OCI-LY1 (cell line): ENCODE results near the gene ATAD3C.

Experiments used
- H2AFZ ChIP-seq: fragments of 200-600 bp; sonication (generic), shearing (Covaris generic); 2 replicates; pipeline ENCODE4 v1.6.0; 2014; ENCODE audit warnings: antibody characterized with exemption, mild to moderate bottlenecking, low read length
- H3F3A ChIP-seq: fragments of 200-600 bp; sonication (generic), shearing (Covaris generic); 2 replicates; pipeline ENCODE4 v1.6.0; 2014; ENCODE audit warnings: mild to moderate bottlenecking, antibody characterized with exemption, low read length, moderate library complexity; ENCODE audit not compliant: insufficient read depth
- H3K27ac ChIP-seq: fragments of 200-600 bp; sonication (generic); 2 replicates; pipeline ENCODE4 v1.5.1; 2014; ENCODE audit warnings: low read length, mixed run types, mild to moderate bottlenecking, low read depth; ENCODE audit not compliant: poor library complexity, severe bottlenecking
- H3K27me3 ChIP-seq: fragments of 200-600 bp; sonication (generic); 2 replicates; pipeline ENCODE4 v1.6.0; 2014; ENCODE audit warnings: antibody characterized with exemption, mild to moderate bottlenecking, low read length, moderate library complexity; ENCODE audit not compliant: insufficient read depth
- H3K36me3 ChIP-seq: fragments of 200-600 bp; sonication (generic); 2 replicates; pipeline ENCODE4 v1.6.1; 2014; ENCODE audit warnings: mild to moderate bottlenecking, antibody characterized with exemption, low read length, moderate library complexity, mixed read lengths; ENCODE audit not compliant: insufficient read depth
- H3K4me1 ChIP-seq: fragments of 200-600 bp; sonication (generic); 2 replicates; pipeline ENCODE4 v1.5.1; 2014; ENCODE audit warnings: mild to moderate bottlenecking, low read length, moderate library complexity; ENCODE audit not compliant: insufficient read depth, severe bottlenecking
- H3K4me2 ChIP-seq: fragments of 200-600 bp; sonication (generic), shearing (Covaris generic); 2 replicates; pipeline ENCODE4 v1.6.1; 2014; ENCODE audit warnings: low read length
- H3K4me3 ChIP-seq: fragments of 200-600 bp; sonication (generic); 2 replicates; pipeline ENCODE4 v1.5.1; 2014; ENCODE audit warnings: low read length, low read depth, mild to moderate bottlenecking, mixed read lengths; ENCODE audit not compliant: poor library complexity, severe bottlenecking
- H3K79me2 ChIP-seq: fragments of 200-600 bp; shearing (Covaris generic); 2 replicates; pipeline ENCODE4 v1.6.1; 2016; ENCODE audit warnings: mixed run types, low read length, mixed read lengths; ENCODE audit not compliant: insufficient read depth
- H3K9ac ChIP-seq: fragments of 200-600 bp; sonication (generic), shearing (Covaris generic); 2 replicates; pipeline ENCODE4 v1.6.1; 2014; ENCODE audit warnings: mild to moderate bottlenecking, low read length, mixed read lengths
- H3K9me2 ChIP-seq: fragments of 200-600 bp; sonication (generic), shearing (Covaris generic); 2 replicates; pipeline ENCODE4 v1.6.1; 2014; ENCODE audit warnings: low read depth, mild to moderate bottlenecking, low read length, mixed read lengths
- H3K9me3 ChIP-seq: fragments of 200-600 bp; shearing (Covaris generic); 2 replicates; pipeline ENCODE4 v1.6.1; 2014; ENCODE audit warnings: low read length, mixed read lengths
- H4K20me1 ChIP-seq: fragments of 200-600 bp; sonication (generic), shearing (Covaris generic); 2 replicates; pipeline ENCODE4 v1.6.0; 2016; ENCODE audit warnings: mild to moderate bottlenecking, low read length; ENCODE audit not compliant: insufficient read depth
- EZH2 ChIP-seq: fragments of 200-600 bp; sonication (generic), shearing (Covaris generic); IDR thresholded peaks from 2 replicates; pipeline ENCODE4 v1.8.0; 2017; ENCODE audit warnings: borderline replicate concordance, mixed run types, mild to moderate bottlenecking, antibody characterized with exemption, low read length, moderate library complexity, mixed read lengths
- TF ChIP-seq, protein P1 (sequence below): fragments of 200-600 bp; sonication (generic), shearing (Covaris generic); IDR thresholded peaks from 2 replicates; pipeline ENCODE4 v1.5.1; 2017; ENCODE audit warnings: mild to moderate bottlenecking, antibody characterized with exemption, low read length, moderate library complexity, mixed read lengths

Gene ATAD3C

DNA sequence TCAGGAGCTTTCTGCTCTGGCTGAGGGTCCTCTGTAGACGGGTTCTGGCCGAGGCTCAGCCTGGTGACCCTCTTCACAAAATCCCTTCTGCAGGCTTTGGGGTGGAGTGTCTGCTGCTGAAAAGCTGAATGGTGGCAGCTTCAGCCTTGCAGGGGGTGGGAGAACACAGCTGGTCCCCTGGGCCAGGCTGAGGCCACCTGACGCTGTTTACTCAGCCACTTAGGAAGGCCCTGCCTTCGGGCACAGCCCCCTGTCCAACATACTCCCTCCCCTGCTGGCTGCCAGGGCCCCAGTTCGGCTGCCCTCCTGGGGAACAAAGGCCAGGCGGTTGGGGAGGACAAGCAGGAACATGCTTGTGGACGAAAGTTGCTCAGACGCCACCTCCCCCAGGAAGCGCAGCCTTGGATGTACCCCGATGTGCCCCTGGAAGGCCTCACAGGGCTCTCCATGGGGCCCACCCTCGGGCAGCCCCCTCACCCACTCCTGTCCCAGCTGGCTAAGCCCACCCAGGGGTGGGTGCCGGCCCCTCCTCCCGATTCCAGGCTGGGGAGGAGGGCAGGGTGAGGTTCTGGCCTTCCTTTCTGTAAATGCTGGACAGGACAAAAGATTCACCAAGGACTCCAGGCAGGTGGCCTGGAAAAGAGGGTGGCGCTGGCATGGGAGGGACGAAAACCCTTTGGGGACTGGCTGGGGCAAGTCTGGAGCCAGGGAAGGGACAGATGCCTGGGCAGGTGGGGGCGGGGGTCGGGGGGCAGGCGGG, 28.2 kb upstream of the ATAD3C start, which contains the start of gene ANKRD65:
ANKRD65 (minus strand) TSS at position 130 of the 760 bp plus-strand sequence. CDS start 271 bp downstream, outside the sequence.
- H3K36me3 ChIP-seq, result no peaks in the 10 kb centered on the region
- H3K27ac ChIP-seq, result no peak within 1 kb of the TSS
- H3K79me2 ChIP-seq, result no peaks in the 10 kb centered on the region
- 0 out of 2 replicates have a peak, but pooled peaks cover 10% of the 10 kb centered on the region for H3K27me3 ChIP-seq
- H3K9me2 ChIP-seq, result no peaks in the 10 kb centered on the region
- TF ChIP-seq EZH2, result no peak
- TF ChIP-seq, protein P1, sequence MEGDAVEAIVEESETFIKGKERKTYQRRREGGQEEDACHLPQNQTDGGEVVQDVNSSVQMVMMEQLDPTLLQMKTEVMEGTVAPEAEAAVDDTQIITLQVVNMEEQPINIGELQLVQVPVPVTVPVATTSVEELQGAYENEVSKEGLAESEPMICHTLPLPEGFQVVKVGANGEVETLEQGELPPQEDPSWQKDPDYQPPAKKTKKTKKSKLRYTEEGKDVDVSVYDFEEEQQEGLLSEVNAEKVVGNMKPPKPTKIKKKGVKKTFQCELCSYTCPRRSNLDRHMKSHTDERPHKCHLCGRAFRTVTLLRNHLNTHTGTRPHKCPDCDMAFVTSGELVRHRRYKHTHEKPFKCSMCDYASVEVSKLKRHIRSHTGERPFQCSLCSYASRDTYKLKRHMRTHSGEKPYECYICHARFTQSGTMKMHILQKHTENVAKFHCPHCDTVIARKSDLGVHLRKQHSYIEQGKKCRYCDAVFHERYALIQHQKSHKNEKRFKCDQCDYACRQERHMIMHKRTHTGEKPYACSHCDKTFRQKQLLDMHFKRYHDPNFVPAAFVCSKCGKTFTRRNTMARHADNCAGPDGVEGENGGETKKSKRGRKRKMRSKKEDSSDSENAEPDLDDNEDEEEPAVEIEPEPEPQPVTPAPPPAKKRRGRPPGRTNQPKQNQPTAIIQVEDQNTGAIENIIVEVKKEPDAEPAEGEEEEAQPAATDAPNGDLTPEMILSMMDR, result no peak
- no peaks in the 10 kb centered on the region for H3K9me3 ChIP-seq
- no peak within 1 kb of the TSS for H3K4me3 ChIP-seq
- no peak within 1 kb of the TSS for H3K4me2 ChIP-seq
- peaks cover 5% of the 10 kb centered on the region for H3K4me1 ChIP-seq
- no peaks in the 10 kb centered on the region for H3F3A ChIP-seq
- no peak within 1 kb of the TSS for H3K9ac ChIP-seq
- no peak within 1 kb of the TSS for H2AFZ ChIP-seq
- H4K20me1 ChIP-seq, result no peaks in the 10 kb centered on the region

DNA sequence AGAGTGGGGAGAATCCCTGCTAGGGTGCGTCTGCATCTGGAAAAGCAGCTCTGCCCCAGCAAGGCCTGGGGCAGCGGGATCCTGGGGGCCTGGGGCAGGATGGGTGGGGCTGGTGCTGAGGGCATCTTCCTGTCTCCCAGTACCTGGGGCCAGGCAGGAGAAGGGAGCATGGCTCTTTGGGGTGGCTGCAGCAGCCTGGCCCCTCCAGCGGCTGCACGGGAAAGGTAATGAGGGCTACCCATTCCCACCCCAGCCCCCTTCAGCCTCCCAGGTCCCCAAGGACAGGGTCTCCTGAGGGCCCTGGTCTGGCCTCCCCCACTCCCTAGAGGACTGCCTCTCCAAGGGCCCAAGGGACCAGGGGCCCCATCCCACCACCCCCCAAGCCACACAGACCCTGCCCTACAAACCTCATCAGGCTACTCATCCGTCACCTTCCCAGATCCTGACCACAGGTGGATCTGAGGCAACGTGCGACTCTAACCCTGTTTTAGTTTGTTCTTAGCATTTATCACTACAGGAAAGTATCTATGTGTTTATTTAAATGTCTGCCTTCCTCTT, 27.5 kb upstream of the ATAD3C start:
- H3K27ac ChIP-seq, result no peak overlapping the region
- no peaks in the 10 kb centered on the region for H3F3A ChIP-seq
- H3K9me3 ChIP-seq, result no peaks in the 10 kb centered on the region
- TF ChIP-seq EZH2, result no peak
- H2AFZ ChIP-seq, result no peak overlapping the region
- peaks cover 5% of the 10 kb centered on the region for H3K4me1 ChIP-seq
- H3K9ac ChIP-seq, result no peak overlapping the region
- H3K79me2 ChIP-seq, result no peaks in the 10 kb centered on the region
- H3K36me3 ChIP-seq, result no peaks in the 10 kb centered on the region
- H4K20me1 ChIP-seq, result no peaks in the 10 kb centered on the region
- H3K9me2 ChIP-seq, result no peaks in the 10 kb centered on the region
- no peak overlapping the region for H3K4me3 ChIP-seq
- H3K27me3 ChIP-seq, result 0 out of 2 replicates have a peak, but pooled peaks cover 10% of the 10 kb centered on the region
- no peak overlapping the region for H3K4me2 ChIP-seq

DNA sequence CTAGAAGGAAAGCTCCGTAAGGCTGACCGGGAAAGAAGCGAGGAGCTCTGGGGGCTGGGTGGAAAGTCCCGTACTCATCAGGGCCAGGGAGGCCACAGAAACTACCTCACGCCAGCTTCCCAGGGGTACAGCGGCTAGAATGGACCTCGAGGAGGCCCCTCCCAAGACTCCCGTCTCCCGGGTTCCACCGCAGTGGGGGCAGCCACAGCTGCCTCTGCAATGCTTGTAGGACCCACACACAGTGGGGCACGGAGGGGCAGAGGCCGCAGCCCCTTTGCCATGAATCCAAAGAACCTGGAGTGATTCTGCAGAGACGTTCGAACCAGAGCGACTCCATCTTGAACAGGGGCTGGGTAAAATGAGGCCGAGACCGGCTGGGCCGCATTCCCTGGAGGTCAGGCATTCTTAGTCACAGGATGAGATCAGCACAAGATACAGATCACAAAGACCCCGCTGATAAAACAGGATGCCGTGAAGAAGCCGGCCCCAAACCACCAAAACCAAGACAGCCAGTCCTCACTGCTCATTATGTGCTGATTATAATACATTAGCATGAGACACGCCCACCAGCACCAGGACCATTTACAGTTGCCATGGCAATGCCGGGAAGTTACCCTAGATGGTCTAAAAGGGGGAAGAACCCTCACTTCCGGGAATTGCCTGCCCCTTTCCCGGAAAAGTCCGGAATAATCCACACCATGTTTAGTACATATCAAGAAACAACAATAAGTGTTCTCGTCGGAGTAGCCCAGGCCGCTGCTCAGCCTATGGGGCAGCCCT, 26.8 kb upstream of the ATAD3C start:
- no peak overlapping the region for H3K27ac ChIP-seq
- H3K4me3 ChIP-seq, result no peak overlapping the region
- H3F3A ChIP-seq, result no peaks in the 10 kb centered on the region
- no peak for TF ChIP-seq EZH2
- TF ChIP-seq, protein P1, result no peak
- peaks cover 5% of the 10 kb centered on the region for H3K4me1 ChIP-seq
- no peaks in the 10 kb centered on the region for H3K36me3 ChIP-seq
- H3K79me2 ChIP-seq, result no peaks in the 10 kb centered on the region
- H3K27me3 ChIP-seq, result 0 out of 2 replicates have a peak, but pooled peaks cover 10% of the 10 kb centered on the region
- no peaks in the 10 kb centered on the region for H3K9me3 ChIP-seq
- no peak overlapping the region for H3K9ac ChIP-seq
- H4K20me1 ChIP-seq, result no peaks in the 10 kb centered on the region
- no peak overlapping the region for H2AFZ ChIP-seq
- H3K9me2 ChIP-seq, result no peaks in the 10 kb centered on the region
- no peak overlapping the region for H3K4me2 ChIP-seq
